Fibroblast of the conjunctiva (primary cell): Measurements from ENCODE around the gene VAV2.
A peak's percentile ranks its signal among the peaks of the same experiment; 100 is the strongest.

ENCODE experiments used
- DNase-seq: peaks from one replicate; pipeline ENCODE4 v3.0.0-alpha.2; 2010; ENCODE audit warnings: low read depth

The VAV2 gene

DNA sequence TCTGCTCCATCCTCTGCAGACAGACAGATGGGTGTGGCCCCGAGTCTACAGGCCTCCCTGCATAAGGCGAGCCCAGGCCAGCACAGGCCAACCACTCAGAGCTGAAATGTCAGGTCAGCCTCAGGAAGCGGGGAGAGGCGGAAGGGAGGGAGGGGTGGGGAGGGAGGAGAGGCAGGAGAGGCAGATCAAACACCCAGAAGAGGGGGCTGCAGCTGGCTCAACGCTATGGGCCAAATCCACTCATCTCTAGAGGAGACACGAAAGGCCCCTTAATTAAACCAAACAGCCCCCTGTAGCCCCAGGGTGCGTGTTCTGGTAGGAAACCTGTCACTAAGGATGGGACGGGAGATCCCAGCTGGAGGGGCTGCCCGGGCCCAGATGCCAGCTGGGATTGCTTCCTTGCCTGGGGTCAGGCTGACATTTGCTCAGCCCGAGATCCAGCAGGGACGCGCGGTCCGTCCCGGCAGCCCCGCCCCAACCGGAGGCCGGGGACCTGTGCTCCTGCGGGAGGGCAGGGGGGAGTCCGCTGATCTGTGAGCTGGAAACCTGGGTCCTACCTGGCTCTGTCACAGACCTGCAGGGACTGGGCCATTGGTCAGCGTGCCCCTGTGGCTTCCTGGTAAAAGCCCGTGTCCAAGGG lies 156.7 kb downstream of the VAV2 start:
- no peak for DNase-seq

DNA sequence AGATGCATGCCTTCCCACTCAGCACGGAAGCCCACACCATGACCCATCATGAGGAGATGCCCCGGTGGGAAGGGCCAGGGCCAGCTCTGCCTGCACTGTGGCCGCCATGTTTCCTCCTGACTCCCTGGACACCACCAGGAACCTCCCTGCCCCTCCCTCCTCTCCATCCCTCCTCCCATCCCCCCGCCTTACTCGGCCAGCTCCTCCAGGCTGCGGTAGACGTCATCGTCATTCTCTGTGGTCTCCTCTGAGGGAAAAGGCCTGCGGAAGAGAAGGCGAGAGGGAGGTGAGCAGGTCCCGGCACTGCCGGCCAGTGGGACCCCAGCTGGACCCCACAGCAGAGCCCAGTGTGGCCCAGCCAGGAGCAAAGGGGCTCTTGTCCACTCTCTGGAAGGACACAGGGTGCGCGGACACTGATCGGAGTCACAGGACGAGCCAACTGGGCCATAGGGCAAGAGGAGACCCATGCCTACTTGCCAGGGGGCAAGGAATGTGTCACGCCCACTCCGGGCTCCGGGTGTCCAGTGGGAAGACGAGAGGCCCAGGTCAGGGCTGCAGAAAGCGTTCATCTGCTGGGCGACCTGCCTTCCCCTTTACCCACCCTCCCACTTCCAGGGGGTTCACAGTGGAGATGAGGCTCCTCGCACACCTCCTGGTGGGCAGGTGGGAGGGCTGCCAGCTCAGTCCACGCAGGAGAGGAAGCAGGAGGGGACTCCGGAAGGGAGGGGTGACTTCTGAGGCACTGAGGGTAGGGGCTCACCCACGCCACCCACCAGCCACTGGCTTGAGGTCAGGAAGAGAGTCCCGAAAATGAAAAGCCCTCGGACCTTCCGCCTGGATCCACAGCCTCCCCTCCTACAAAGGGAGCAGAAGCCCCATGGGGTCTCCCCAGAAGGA lies 157.8 kb downstream of the VAV2 start:
- no peak for DNase-seq

DNA sequence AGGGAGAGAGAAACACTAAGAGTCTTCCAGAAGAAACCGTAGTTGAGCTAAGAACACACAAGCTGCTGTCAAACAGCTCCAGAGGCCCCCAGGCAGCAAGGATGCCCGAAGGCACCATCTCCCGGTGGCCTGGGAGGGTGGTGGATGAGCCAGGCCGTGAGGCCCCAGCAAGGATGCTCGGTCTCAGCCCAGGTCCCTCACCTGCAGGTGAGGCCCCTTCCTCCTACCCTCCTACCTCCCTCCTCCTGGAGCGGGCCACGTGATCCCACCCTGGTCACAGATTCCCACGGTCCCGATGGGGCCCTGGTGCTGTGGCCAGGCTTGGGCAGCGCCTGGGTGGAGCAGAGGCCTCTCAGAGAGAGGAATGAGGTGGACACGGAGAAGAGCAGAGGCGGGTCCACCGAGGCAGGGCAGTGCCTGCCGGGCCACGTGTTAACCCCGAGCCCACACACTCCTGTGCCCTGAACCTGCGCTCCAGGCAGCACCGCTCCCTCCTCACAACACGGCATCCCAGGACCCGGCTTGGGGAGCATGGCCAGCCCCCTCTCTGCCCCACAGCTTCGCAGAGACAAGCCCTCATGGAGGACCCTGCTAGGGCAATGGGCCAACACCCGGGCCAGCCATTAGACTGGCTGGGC lies 158.6 kb downstream of the VAV2 start:
- no peak for DNase-seq

DNA sequence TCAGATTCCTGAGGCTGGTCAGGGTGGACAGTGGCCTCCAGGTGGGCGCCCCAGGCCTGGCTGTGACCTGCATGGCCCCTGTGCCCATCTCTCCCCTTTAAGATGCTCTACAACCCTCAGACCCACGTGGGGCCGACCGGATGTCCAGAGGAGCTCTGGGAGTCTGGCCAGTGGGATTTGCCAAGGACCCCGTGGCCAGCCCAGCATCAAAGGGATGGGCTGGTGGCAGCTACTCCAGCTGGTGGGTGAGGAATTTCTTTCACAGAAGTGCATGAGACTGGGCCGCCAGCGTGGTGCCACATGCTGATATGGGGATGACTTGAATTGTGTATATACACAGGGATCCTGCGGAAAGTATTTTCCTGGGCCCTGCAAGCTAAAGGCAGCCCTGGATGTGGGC lies 159.2 kb downstream of the VAV2 start:
- no peak for DNase-seq

DNA sequence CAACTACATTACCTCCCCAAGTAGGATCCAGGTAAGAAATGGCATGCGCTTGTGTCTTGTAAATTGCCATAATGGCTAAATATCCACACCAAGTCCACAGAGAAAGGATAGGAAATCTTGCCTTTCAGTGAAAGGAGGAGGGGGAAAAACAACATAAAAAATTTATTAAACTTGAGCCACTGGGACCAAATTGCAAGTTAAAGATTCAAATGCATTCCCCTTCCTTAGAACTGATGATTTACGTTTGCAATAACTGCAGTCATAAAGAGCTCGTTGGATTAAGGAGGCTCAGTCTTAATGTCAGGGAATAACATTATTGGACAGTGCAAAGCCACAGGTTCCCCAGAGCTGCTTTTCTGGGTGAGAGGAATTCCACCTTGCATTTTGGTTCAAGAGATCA lies 161.4 kb downstream of the VAV2 start:
- DNase-seq: no peak

DNA sequence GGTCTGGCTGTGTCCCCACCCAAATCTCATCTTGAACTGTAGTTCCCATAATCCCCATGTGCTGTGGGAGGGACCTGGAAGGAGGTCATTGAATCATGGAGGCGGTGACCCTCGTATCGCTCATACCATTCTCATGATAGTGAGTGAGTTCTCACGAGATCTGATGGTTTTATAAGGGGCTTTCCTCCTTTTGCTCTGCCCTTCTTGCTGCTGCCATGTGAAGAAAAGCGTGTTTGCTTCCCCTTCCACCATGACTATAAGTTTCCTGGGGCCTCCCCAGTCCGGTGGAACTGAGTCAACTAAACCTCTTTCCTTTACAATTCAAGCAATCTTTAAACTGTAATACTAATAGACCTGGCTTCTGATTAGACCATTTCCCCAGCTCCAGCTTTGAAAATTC lies 161.8 kb downstream of the VAV2 start:
- no peak for DNase-seq

DNA sequence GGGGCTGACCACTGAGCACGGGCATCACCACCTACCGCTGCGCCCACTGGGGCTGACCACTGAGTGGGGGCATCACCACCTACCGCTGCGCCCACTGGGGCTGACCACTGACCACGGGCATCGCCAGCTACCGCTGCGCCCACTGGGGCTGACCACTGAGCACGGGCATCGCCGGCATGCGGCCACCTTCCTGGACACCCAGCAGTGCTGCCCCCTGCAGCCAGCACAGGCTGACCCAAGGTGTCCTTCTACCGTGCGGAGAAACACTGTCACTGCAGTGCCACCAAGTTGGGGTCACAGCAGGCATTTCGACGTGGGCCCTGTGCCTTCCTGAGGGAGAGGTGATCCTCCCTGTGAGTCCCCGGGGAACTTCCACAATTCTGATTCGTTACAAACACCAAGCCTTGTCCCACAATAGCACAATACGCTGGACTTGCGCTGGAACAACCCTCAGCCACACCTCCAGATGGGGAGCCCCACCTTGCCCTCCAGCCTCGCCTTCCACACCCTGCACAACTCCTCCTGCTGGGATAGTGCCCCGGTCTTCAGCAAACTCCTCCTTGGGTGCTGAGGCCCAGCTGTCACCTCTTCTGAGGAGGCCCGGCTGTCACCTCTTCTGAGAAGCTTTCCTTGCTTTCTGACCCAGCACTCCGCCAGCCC lies 163.7 kb downstream of the VAV2 start:
- no peak for DNase-seq

DNA sequence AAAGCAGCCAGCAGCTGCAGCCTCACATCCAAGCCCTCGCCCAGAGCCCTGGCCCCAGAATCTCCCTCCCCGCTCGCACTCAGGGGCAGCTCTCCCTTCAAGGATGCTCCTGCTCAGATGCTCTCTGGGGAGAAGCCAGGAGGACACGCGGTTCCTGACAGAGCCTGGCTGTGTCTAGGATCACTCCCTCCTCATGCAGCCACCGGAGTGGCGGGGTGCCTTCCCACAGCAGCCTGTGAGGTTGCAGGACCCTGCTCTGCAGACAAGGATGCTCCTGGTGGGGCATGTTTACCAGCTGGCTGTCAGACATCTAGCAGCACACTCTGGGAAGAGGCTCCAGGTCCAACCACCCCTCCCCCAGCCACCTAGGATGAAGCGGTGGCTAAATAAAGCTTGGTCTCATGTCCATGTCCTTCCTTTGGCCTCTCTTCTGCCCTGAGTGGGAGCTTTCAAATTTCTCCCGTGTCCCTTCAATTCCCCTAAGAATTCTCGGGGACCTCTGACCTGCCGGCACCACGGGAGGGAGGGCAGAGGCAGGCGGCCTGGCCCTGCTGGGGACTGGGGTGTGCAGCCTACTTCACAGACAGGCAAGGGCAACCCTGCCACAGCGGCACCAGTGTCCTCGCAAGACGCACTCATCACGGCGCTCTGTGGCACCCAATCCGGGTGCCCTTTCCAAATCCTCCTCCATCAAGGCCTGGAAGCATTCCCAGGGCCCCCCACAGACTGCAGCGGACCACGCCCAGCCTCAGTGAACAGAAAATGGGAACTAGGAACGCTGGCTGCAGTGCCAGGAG lies 165.6 kb downstream of the VAV2 start:
- no peak for DNase-seq

DNA sequence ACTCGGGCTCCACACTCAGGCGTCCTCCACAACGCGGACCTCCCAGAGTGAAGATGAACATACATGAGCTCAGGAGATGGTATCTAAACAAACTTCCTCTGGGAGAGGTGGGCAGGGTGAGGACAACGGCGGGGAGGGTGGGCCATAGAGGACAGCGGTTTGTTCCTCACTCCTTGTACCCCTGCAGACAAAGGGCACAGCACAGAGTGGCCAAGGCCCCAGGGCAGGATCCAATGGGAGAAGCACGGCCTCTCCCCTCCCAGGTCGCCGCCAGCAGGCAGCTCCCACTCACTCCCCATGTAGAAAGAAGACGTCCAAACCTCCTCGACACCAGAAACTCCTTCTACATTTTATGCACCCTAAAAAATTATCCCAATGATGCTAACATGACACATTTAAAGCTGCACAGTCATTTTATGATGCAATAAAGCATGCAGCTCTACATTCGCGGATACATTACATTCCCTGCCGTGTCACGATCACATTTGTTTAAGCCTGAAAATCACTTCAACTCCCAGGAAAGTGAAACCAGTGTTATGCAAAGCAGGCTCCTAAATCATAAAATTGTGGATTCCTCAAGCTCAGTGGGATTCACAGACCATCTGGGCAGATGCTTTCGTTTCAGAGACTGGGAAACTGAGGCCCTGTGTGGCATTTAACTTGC lies 166.4 kb downstream of the VAV2 start:
- peak; percentile 34 for DNase-seq

DNA sequence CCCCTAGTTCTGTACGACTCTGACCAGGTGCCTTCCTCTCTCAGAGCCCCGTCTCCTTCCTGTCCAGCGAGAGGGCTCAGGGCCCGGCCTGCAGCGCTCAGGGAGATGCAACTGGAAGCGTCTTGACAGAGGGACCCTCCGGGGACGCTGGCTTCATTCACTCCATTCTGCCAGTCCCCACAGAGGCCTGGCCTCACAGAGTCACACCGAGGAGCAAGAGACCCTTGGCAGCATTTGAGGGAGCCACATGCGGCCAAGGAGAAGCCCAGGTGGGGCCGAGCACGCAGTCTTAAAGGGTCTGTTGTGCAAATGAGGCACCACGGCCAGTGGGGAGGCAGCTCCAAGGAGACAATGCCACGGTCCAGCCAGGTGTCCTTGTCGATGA lies 167.3 kb downstream of the VAV2 start:
- DNase-seq: no peak

DNA sequence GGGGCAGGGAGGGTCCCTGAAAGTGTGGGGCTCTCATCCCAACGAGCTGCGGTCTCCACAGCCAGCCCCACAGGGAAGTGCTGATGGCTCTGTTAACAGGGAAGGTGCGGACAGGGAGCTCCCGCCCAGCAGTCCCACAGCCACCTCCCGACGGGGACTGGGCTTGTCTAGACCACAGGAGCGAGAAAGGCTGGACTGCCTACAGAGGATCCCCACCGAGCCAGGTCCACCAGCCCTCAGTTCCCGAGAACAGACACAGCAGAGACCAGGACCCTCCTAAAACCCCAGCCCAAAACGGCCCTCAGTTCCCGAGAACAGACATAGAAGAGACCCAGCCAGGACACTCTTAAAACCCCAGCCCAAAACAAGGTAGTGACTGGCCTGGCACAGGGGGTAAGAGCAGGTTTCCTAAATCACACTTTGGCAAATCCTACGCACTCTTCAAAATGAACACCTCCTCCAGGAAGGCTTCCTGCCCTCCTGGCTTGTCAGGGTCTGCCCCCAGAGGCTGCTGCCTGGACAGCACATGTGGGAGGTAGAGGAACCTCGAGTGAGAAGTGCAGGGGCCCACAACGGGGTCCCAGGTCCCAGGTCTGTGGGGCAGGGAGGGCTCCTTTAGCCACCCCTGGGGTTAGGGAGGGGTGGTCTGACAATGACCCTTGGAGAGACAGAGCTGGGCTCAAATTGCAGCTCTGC lies 167.9 kb downstream of the VAV2 start:
- DNase-seq: no peak

DNA sequence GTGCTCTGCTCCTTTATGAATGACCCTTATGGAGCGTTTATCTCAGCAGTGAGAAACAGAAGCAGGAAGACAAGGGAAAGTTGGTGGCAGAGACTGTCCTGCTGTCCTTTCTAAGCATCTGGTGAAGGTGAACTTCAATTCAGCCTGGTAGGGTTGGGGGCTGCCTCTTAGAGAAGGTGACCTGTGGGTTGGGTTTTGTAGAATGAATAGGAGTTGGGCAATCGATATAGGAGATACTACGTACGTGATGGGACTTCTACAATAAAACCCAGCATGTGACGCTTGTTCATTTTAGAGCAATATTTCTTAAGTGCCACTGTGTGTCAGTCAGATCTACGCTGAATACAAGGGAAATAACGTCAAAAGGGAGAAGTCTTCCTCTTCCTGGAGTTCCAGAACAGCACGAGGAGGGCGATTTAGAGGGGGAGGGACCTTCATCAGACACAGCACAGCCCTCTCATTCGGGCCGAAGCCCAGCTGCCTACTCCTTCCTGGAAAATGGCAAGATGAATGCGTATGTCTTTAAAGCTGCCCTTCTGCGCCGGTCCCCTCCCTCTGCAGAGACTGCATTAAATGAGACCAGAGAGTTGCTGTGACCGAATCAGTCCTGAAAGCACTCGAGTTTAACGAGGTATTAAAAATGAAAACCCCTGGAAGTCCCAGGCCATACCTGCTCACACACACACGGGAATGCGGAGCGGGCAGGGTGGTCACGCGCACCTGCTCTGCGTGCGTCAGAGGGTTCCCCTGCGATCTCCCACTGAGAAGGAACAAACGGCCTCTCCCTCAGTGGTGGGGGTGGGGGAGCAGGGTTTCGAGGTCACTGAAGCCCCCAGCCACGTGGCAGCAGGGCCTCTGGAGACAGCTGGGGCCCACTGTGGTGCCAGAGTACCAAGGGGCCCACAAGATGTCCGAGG lies 168.7 kb downstream of the VAV2 start:
- no peak for DNase-seq

DNA sequence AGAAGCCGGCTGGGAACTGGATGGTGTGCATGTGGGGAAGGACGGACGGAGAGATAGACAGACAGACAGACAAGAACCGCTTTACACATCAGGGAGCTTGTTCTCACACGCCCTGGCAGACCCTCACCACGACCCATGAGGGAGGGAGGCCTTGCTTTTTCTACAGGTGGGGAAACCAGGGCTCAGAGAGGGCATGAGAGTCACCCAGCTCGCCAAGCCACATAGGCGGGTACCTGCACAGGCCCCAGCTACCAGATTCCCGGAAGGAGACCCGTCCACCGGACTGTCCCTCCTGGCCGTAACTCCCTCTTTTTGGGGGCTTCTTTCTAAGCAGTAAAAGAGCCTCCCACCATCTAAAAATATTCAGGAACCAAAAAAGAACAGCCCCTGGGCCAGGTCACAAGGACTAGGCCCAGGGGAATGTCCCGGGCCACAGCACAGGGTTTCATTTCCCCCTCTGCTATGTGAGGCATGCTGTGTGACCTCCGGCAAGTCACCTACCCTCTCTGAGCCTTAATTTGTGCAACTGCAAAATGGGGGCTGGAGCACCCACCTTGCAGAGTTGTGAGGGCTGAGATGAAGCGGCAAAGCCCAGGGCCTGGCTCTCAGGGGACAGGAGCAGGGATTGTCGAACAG lies 169.6 kb downstream of the VAV2 start:
- no peak for DNase-seq

DNA sequence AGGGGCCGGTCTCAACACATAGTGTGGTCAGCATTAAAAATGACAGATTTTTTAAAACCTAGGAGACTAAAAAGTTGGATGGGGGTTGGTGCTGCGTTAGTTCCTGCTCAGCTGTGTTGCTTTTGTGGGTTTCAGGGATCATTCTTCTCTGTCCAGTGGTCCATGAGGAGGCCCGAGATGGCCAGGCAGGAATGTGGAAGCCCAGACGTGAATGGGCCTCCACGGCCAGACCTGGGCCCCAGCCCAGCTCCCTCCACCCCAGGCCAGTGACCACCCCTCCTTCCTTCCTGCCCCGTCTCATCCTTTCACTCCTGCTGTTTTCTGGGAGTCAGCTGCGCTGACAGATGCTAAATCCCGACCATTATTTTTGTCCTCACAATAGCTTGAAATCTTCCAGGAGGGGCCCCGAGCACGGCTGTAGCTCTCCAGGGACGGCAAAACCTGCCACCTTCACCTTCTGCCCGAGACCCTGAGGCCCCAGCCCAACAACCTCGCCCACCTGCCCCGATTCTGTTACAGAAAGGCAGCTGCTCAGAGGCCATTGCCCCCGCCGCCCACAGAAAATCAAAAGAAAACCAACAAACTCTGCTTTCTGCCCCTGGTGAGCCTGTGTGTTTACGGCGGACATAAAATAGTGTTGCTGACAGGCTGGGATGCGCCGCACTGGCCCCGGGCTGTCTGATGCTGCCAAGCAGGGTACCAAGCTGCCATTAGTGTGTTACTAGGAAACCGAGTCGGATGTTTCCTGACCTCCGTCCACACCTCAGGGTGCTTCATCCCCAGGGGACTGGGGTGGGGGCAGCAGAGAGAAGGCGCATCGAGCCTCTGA lies 170.3 kb downstream of the VAV2 start:
- no peak for DNase-seq

DNA sequence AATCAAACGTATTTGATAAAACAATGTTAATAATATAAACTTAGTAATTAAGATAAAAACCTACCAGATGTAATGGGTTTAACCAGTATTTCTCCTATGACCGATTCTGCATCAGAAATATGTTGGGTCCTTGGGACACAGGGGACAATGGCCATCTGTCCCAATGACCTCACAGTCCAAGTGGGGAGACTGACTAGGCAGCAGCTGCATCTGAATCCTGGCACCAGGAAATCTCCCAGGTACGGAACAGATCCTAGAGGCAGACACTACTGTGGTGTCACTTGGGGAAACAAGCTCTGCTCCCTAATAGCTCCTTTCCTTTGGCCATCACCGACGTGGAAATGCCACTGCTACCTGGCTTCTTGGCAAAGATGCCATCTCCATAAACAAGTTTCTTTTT lies 172.2 kb downstream of the VAV2 start:
- DNase-seq: no peak

DNA sequence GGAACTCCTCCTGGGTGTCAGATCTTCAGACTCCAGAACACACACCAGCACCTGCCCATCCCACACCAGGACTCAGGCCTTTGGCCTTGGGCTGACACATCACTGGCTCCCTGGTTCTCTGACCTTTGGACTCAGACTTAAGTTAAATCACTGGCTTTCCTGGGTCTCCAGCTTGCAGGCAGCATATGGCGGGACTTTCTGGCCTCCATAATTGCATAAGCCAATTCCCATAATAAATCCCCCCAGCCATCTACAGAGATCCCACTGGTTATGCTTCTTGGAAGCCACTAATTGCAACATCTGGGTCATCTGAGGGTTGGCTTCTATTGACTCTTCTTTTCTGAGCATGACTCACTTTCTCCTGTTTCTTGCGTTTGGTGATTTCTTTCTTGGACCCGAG lies 173.7 kb downstream of the VAV2 start:
- DNase-seq: peak; percentile 29

DNA sequence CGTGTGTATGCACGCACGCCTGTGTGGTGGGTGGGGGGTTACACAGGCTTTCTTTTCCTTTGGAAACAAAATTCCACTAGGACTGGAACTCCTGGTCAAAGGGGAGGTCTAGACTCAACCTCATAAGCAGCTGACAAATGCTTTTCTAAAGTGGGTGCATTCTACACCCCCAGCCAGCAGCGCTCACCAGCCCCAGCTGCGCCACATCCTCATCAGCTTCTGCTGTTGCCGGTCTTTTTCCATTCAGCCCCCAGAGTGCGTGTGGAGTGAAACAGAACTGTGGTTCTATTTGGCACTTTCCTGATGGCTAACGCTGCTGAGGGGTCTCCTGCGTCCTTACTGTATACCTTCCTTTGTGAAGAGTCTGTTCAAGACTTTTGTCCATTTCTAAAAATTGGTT lies 176.3 kb downstream of the VAV2 start:
- DNase-seq: no peak

DNA sequence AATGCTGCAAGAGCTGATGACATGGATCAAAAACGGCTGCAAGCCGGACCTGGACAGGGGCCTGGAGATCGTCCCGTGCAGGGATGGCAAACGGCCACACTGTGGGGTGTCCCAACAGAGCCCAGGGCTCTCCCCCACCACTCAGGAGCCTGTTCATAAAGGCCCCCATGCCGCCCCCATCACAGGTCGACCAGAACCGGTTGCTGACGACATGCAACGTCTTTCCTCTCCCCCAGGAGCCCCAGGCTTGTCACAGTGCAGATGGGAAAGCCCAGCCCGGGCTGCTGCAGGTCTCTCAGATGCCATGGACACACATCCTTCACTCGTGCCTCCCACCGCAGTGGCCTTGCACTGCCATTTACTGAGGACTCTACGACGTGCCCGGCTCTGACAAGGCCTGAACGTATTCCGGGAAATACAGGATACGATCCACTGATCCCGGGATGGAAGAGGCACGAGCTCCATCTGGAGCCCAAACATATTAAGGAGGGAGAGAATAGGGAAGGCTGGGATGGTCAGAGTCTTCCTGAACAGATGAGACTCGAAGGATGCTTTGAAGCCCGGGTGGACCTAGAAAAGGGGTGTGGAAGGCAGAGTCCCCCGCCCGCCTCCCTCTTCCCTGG lies 177.4 kb downstream of the VAV2 start:
- no peak for DNase-seq
